DND-41 (cell line): Measurements from ENCODE around the gene ILDR2.

Experiments
- ATAC-seq: fragments of 200-7000 bp; cut with Tn5 transposase; 3 replicates; pipeline ENCODE4 v1.9.1; 2021; ENCODE audit warnings: low read depth; ENCODE audit not compliant: insufficient read depth
- DNase-seq: peaks from one replicate; pipeline ENCODE4 v3.0.0-alpha.2; 2020
- H2AFZ ChIP-seq: 2 replicates; pipeline ENCODE4 v1.6.0; 2012; ENCODE audit warnings: low read depth, low read length
- H3K27ac ChIP-seq: 2 replicates; pipeline ENCODE4 v1.5.1; 2012; ENCODE audit warnings: low read length, inconsistent platforms
- H3K27me3 ChIP-seq: fragments of 200-600 bp; sonication (generic); 2 replicates; pipeline ENCODE4 v1.6.0; 2012; ENCODE audit warnings: low read length, mild to moderate bottlenecking, inconsistent platforms; ENCODE audit not compliant: insufficient read depth, poor library complexity
- H3K36me3 ChIP-seq: 2 replicates; pipeline ENCODE4 v1.5.1; 2012; ENCODE audit warnings: low read length, inconsistent platforms; ENCODE audit not compliant: insufficient read depth
- H3K4me1 ChIP-seq: 2 replicates; pipeline ENCODE4 v1.5.1; 2012; ENCODE audit warnings: mild to moderate bottlenecking, low read length; ENCODE audit not compliant: insufficient read depth
- H3K4me2 ChIP-seq: 2 replicates; pipeline ENCODE4 v1.6.0; 2012; ENCODE audit warnings: mild to moderate bottlenecking, moderate library complexity, low read length, inconsistent platforms; ENCODE audit not compliant: insufficient read depth
- H3K4me3 ChIP-seq, 2 experiments: fragments of 200-600 bp in 1 of 2; shearing (Covaris generic) in 1 of 2; 2 replicates each; pipeline ENCODE4 v1.5.1; 2012 to 2016; ENCODE audit warnings: inconsistent platforms in 2 of 2, low read length in 2 of 2, mild to moderate bottlenecking in 2 of 2, low read depth in 1 of 2, moderate library complexity in 1 of 2
- H3K79me2 ChIP-seq: 2 replicates; pipeline ENCODE4 v1.6.0; 2012; ENCODE audit warnings: low read length, inconsistent platforms; ENCODE audit not compliant: insufficient read depth
- H3K9ac ChIP-seq: 2 replicates; pipeline ENCODE4 v1.6.0; 2012; ENCODE audit warnings: low read depth, mild to moderate bottlenecking, inconsistent platforms, low read length, moderate library complexity
- H3K9me3 ChIP-seq: 2 replicates; pipeline ENCODE4 v1.5.1; 2012; ENCODE audit warnings: low read length, moderate library complexity, mild to moderate bottlenecking, inconsistent platforms; ENCODE audit not compliant: insufficient read depth, severe bottlenecking
- H4K20me1 ChIP-seq: 2 replicates; pipeline ENCODE4 v1.6.0; 2012; ENCODE audit warnings: low read length; ENCODE audit not compliant: insufficient read depth
- CTCF ChIP-seq: IDR thresholded peaks from 2 replicates; pipeline ENCODE4 v1.5.1; 2012; ENCODE audit warnings: borderline replicate concordance, low read length, moderate library complexity, mild to moderate bottlenecking; ENCODE audit not compliant: poor library complexity, severe bottlenecking; ENCODE audit errors: extremely low read depth
- EZH2 ChIP-seq: IDR thresholded peaks from 3 replicates; pipeline ENCODE4 v1.6.1; 2012; ENCODE audit warnings: borderline replicate concordance, low read depth, mild to moderate bottlenecking, moderate library complexity, low read length, inconsistent platforms; ENCODE audit not compliant: severe bottlenecking

Gene ILDR2

GRCh38 chr1:166915042-166915441 lies 60.3 kb downstream of the ILDR2 start:
- ATAC-seq (no peak), DNase-seq (no peak)
- Histone ChIP-seq H3K27me3 (no peaks in the 10 kb centered on the region), H3K27ac (no peak overlapping the region), H3K4me3 (no peak overlapping the region), H2AFZ (no peak overlapping the region), H3K4me2 (no peak overlapping the region), H3K9me3 (peaks cover 5% of the 10 kb centered on the region), H3K9ac (no peak overlapping the region), H4K20me1 (no peaks in the 10 kb centered on the region), H3K4me1 (peaks cover 5% of the 10 kb centered on the region), H3K36me3 (peaks cover 19% of the 10 kb centered on the region; the same call in 1 of the 2 replicates), H3K79me2 (no peaks in the 10 kb centered on the region)
- TF ChIP-seq EZH2 = no peak
- no peak for TF ChIP-seq CTCF

- peaks cover 5% of the 10 kb centered on the region for H3K4me1 ChIP-seq
These were observed 61.2 kb downstream of the ILDR2 start for GRCh38 chr1:166914111-166914510.

GRCh38 chr1:166911624-166912023 lies 63.7 kb downstream of the ILDR2 start:
- peaks cover 4% of the 10 kb centered on the region; the same call in 1 of the 2 replicates for H3K36me3 ChIP-seq
- H3K79me2 ChIP-seq = no peaks in the 10 kb centered on the region
- peaks cover 5% of the 10 kb centered on the region for H3K9me3 ChIP-seq
- H4K20me1 ChIP-seq = no peaks in the 10 kb centered on the region
- no peak overlapping the region for H2AFZ ChIP-seq
- H3K4me1 ChIP-seq = peaks cover 5% of the 10 kb centered on the region
- H3K27me3 ChIP-seq = no peaks in the 10 kb centered on the region
- no peak overlapping the region for H3K9ac ChIP-seq
- DNase-seq = no peak
- no peak overlapping the region for H3K4me3 ChIP-seq
- no peak for ATAC-seq
- no peak overlapping the region for H3K27ac ChIP-seq
- TF ChIP-seq CTCF (no peak), EZH2 (no peak)
- H3K4me2 ChIP-seq = no peak overlapping the region

More at GRCh38 chr1:166914111-166914510, 61.2 kb downstream of the ILDR2 start:
- no peak for DNase-seq
- Histone ChIP-seq H3K9me3 (peaks cover 5% of the 10 kb centered on the region), H3K27me3 (no peaks in the 10 kb centered on the region), H3K4me3 (no peak overlapping the region), H3K4me2 (no peak overlapping the region), H2AFZ (no peak overlapping the region), H3K36me3 (peaks cover 15% of the 10 kb centered on the region; the same call in 1 of the 2 replicates), H3K27ac (no peak overlapping the region), H4K20me1 (no peaks in the 10 kb centered on the region), H3K79me2 (no peaks in the 10 kb centered on the region), H3K9ac (no peak overlapping the region)
- no peak for ATAC-seq
- TF ChIP-seq CTCF (no peak), EZH2 (no peak)
